ELF-1 (cell line): ENCODE measurements around the gene RFLNA.

Experiments used
- DNase-seq: peaks from one replicate; pipeline ENCODE4 v3.0.0-alpha.2; 2016; ENCODE audit warnings: low read depth, low spot score

Gene RFLNA

DNA sequence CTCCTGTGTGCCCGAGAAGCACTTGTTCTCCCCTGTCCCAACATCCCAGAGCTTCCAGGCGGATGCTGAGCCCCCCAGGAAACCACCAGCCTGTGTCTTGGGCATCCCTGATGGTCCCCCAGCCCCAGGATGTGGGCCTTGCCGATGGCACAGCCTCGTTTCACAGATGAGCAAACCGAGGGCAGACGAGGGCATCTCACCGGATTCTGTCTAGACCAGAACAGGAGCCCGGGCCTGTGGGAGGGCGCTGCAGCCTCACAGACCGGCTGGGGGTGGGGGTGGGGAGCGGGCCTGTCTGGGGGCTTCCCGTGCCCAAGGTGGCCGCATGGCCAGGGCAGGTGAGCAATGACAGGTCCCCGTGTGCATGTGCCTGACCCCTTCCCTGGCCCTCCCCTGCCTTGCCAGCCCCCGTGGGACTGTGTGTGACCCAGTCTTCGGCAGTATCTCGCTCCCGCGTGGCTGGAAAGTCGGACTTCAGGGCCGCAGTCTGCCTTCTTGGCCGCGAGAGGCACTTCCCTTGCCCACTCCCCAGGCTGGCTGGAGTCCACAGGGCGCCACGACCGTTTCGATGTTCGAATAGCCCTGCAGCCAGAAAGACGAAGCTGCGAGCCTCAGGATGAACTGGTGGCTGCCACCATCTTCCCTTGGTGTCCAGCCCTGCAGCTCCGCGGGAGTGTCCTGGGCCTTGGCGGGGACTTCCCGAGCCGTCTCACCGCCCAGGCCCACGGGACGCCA lies 8.9 kb downstream of the RFLNA start:
- no peak for DNase-seq

DNA sequence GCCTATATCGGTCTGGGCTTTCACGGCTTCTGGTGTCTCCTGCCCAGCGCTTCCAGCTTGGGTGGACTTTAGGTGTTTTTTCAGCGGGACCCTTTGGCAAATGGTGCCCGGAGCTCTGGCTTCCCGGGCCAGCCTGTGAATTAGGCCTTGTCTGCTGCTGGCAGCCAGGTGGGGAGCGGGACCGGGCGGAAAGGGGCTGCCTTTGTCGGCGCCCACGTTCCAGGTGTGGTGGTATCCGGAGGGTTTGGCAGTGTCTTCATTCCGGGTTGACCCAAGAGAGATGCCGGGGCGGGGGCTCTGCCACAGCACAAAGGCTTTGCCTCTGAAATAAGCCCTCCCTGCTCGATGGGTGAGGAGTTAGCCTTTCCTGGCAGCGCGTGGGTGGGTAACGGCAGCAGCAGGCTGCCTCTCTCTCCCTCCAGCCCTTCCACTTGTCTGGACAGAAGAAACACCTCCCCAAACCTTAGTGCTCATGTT lies 9.5 kb downstream of the RFLNA start:
- DNase-seq, result no peak

DNA sequence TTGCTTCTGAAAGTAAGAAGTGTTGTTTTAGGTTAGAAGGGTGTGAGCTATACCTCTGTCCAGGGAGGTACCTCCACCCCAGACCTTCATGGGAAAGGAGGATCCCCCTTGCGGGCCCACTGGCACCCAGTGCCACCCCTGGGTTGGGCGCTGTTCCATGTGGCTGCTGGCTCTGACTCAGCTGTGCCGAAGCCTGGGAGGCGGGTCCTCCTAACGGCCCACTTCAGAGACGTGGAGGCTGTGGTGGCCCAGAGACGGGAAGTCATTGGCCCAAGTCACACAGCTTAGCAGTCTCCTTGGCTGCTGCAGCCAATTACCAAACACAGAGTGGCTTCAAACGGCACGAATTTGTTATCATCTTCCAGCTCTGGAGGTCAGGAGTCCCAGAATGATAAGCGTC lies 10.2 kb downstream of the RFLNA start:
- DNase-seq, result no peak

DNA sequence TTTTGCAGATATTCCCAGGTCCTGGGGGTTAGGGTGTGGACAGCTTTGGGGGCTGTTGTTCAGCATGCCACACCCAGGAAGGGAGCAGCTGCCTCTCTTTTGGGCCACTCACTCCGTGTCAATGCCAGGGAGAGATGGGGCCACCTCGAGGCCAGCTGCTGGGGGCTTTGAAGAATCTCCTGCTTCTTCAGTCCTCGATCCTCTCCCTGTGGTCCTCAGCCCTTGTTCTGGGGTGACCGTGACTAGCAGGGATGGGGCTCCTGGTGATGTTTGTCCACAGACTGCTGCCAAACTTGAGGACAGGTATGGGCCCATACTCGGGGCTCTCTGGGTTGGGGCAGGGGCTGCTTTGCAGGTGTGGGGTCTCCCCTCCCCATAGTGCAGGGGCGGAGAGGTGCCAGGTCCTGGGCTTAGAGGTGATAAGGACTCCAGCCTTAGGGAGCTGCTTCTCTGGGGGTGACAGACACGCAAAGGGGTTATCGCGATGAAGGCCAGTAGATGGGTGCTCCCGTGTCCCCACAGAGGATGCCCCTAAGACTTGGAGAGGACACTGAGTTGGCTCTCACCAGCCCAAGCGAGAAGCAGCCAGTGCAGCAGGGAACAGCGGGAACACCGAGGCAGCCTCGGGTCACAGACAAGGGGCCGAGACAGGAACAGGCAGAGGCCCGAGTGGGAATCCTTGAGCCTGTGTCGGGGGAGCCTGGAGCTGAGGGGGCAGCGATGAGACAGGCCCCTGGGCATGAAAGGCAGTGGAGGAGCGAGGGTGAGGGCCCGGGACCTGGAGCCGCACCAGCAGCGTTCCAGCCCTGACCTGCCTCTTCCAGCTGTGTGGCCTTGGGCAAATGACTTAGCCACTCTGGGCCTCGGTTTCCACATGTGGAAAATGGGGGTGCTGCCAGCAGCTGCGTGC lies 11.1 kb downstream of the RFLNA start:
- DNase-seq, result no peak

DNA sequence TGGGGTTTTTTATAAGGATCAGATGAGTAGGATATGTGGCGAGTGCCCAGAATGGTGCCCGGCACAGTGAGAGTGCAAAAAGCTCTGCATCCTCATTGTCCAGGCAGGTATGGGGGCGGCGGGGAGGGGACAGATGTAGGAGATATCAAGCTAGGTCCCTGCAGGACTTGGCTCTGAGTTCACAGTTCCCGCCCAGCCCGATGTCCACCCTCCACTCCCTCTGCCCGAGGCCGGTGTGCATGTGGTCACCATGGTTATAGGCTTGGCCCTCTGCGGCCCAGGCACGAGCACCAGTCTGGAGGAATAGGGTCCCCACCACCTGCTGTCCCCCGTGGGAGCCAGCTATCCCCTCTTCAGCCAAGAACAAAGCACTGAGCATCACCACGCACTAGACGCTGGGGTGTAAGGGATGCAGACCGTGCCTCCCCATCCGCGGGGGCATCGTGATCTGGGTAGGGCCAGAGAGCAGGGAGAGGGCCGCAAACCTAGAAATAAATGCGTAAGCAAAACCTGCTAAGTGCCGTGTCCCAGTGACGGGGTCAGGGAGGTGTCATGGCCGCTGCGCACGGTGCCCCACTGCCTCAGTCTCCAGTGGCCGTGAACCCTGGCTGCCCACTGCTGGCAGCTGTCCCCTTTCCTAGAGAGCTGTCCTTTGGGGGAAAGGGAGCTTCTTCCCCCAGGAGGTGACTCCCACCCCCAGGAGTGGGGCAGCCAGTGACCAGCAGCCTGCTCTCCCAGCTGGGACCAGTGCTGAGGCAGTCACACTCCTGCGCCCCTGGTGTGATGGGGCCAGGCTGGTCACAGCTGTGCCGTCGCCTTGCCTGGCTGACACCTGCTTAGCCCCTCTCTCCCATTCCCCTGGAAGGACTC lies 12.0 kb downstream of the RFLNA start:
- DNase-seq, result no peak

DNA sequence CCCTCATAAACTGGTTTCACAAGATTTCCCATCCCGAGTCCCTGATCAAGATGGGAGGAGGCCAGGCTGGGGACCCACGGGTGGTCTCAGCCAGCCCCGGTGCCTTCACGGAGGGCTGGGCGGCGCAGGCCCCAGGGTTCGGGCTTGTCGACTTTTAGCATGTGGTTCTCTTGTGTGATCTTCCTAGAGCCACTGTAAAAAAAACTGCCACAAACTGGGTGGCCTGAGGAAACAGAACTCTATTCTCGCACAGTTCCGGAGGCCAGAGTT lies 12.6 kb downstream of the RFLNA start:
- no peak for DNase-seq

DNA sequence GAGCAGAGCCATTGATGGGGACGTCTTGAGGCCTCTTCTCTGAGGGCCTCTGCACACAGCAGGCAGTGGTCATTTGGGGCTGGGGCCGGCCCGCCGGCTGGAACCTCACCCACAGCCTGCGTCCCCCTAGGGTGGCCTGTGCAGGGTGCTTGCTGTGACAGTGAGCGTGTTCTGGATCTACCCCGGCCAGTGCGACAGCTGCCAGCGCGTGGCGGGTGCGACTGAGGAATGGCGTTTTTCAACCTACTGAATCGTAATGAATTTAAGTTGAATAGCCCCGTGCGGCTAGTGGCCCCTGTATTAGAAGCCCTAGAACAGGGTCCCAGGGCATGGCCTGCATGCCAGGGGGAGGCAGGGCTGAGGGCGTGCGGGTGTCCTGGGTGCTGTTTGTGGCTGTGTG lies 13.8 kb downstream of the RFLNA start:
- no peak for DNase-seq

DNA sequence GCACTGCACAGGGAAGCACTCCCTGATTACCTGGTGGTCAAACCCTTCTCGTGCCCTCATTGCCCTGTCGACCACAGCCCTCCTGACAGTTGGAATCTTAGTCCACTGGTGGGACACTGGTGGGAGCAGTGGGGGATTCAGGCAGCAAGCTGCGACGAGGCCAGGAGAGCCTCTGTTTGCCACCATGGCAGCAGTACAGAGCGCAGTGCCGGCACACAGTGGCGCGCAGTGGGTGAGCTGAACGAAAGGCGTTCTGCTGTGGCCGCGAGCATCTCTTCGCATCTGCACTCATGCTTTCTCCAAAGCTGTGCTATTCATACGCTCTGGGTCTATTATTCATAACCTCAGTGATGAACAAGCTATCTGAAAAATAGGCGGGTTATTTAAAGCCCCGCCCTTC lies 14.3 kb downstream of the RFLNA start:
- no peak for DNase-seq

DNA sequence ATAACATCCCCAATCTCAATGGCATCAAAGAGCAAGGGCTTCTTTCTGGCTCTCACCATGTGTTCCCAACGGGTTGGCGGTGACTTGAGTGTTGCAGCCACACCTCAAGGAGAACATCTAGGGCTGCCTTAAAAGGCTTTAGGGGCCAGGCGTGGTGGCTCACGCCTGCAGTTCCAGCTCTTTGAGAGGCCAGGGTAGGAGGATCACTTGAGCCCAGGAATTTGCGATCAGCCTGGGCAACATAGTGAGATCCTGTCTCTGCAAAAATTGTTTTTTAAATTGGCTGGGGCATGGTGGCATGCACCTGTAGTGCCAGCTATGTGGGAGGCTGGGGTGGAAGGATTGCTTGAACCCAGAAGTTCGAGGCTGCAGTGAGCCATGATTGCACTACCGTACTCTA lies 14.9 kb downstream of the RFLNA start:
- DNase-seq, result no peak

DNA sequence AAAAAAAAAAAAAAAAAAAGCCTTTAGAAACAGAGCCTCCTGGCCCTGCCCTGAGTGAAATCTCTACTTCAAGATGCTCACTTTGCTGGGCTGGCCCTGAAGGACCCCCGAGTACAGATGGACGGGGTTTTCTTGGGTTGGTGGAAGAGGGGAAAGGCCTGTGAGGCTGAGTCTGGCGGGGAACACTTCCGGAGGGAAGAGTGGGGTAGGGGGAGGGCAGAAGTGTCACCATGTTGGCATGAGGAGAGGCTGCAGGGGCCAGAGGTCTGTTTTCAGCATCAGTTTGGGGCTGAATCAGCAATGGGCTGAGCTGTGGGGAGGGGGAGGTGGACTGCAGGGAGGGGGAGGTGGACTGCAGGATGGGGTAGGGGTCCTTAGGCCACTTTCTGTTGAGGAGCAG lies 15.3 kb downstream of the RFLNA start:
- DNase-seq, result no peak

DNA sequence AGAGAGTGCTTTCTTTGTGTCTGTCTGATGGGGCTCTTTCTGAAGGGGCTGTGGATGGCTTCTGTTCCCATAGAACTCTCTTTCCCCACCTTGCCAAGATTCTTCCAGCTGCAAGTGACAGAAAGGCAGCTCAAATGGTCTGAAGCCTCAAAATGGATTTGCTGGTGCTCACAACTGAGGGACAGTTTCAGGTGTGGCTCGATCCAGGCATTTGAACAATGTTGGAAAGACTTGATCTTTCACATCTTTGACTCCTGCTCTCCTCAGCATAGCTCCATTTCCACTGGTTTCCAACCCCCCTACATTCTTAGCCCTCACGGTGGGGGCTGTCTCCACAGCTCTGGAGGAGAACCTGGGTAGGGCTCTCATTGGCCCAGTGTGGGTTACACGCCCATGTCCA lies 15.9 kb downstream of the RFLNA start:
- DNase-seq, result no peak

DNA sequence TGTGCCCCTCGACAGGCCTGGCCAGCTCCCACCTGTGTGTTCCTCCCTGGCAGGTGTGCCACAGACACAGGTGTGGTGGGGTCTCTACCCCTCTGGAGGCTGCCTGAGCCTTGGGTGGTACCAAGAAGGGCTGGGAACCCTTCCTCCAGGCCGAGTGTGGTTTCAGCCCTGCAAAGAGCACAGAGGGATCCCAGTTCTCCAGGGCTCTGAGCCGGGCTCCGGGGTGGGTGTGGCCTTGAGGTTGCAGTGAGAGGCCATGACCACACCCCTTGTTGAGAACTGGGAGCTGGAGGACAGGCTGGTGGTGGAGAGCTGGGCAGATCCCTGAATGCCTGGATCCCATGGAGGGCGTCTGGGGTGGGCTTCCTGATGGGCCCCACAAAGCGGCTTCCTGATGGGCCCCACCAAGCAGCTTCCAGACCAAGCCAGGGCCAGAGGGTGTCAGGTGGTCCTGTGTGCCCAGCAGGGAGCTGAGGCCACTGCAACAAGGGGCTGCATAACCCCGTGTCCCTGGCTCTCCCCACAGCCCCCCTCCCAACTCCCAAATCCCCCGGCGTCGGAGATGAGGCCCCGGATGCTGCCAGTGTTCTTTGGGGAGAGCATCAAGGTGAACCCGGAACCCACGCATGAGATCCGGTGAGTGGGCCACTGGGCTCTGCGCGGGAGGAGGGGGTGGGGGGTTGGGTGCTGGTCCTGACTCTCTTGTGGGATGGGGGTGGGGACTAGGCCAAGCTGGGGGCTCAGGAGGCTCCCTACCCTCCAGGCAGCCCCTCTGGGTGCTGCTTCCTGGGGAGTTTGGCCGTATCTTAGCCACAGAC lies 16.6 kb downstream of the RFLNA start:
- peak; percentile 34 for DNase-seq

DNA sequence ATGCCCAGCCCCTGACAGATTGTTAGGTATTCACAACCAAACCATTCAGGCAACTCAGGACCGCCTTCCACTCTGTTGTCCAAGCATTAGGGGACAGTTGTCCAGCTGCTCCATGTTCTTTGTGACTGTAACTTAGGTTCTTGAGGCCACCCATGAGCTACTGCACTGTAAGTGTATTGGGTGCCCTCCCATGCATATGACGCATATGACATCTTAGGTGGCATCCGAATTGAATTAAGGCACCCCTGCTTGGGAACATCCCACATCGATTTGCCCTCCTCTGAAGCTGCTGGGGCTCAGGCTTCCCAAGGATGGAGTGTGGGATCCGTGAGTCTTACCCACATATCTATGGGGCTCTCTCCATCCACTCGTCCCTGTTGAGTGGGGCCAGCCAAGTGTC lies 17.7 kb downstream of the RFLNA start:
- DNase-seq, result no peak

DNA sequence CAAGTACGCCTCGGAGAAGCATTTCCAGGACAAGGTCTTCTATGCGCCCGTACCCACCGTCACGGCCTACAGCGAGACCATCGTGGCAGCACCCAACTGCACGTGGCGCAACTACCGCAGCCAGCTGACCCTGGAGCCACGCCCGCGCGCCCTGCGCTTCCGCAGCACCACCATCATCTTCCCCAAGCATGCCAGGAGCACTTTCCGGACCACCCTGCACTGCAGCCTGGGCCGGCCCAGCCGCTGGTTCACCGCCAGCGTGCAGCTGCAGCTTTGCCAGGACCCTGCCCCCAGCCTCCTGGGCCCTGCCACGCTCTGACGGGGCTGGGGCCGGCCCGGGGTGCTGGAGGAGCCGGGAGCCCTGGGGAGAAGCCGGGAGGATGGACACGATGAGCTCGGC lies 19.3 kb downstream of the RFLNA start:
- DNase-seq, result no peak

DNA sequence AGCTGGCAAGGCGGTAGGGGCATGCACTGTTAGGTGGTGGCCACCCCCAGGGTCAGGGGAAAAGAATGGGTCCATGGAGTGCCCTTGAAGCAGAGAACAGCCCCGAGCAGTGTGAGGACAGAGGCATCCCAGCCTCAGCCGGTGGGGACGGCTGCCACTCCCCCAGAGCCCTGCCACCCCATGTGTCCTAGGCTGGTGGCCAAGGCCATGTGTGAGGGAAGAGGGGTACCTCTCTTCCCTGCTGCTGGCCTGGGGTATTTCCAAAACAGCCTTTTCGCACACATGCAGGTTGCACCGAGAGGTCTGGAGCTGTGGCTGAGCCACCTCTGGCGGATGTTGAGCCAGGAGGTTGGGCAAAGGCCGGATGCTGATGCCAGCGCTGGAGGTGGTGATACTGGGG lies 19.9 kb downstream of the RFLNA start:
- DNase-seq, result no peak

DNA sequence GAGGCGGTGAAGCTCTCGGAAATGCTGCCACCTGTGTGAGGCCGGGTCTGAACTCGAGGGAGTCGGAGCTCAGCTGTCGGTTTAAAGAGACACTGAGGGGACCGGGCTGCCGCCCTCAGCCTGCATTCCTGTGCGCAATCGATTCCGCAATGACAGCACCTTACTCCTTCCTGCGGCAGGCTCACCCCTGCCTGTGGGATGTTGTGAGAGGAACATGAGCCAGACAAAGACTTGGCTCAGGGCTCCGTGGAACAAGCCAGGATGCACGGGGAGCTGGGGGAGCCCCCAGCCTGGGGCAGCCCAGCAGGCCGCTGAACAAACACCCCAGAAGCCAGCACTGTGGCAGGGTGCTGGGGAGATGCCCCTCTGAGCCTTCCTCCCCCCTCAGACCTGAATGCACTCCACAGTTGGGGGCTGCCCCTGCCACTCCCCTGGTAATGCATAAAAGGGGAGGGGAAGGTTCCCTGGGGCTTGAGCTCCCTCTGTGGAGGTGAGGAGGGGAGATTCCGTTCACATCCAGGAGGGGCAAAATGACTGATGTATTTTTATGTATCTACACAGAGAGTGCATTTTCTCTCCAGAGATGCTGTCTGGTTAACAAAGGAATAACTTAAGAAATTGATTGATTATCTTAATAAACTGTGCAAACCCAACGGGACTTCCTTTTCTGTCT lies 20.6 kb downstream of the RFLNA start:
- peak; percentile 36 for DNase-seq

DNA sequence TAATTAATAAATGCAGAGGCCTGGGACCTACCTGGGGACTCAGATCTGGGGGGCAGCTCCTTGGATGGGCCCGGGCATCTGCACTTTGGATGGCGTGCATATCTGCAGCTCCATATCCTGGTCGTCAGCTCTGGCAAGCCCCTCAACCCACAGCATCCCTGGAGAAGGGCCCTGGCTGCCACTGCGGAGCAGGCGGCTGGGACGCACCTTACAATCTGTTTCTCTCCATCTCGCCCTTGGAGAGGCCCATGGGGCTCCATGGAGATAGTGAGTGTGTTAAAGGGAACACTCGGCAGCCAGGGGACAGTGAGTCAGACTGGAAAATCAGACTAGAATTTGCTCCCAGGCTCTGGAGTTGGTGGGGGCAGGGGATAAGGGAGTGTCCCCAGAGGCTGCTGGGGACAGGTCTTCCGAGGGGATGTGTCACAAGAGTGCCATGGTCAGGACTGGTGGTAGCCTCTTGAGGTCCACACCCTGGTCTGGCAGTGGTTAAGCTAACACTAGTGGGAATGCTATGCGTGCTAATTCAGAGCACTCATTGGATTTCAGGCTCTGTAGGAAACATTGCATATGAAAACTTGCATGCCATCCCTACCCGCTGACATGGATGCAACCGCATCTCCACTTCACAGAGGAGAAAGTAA lies 21.5 kb downstream of the RFLNA start:
- no peak for DNase-seq

DNA sequence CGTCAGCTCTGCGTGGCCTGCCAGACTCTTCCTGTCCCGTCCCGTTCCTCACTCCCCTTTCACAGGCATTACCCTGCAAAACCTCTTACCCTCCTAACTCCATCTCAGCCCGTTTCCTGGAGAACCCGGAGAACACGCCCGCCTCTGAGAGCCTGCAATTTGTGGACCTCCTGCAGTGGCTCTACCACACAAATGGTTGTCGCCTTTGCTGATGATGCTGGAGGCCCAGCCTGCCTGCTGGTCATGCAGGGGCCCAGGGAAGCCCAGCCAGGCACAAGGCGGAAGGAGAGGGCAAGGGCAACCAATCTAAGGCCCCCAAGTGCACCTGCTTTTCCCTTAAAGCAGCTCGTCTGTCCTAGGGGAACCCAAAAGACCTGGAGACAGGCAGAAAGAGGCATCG lies 22.5 kb downstream of the RFLNA start:
- DNase-seq, result peak; percentile 44

DNA sequence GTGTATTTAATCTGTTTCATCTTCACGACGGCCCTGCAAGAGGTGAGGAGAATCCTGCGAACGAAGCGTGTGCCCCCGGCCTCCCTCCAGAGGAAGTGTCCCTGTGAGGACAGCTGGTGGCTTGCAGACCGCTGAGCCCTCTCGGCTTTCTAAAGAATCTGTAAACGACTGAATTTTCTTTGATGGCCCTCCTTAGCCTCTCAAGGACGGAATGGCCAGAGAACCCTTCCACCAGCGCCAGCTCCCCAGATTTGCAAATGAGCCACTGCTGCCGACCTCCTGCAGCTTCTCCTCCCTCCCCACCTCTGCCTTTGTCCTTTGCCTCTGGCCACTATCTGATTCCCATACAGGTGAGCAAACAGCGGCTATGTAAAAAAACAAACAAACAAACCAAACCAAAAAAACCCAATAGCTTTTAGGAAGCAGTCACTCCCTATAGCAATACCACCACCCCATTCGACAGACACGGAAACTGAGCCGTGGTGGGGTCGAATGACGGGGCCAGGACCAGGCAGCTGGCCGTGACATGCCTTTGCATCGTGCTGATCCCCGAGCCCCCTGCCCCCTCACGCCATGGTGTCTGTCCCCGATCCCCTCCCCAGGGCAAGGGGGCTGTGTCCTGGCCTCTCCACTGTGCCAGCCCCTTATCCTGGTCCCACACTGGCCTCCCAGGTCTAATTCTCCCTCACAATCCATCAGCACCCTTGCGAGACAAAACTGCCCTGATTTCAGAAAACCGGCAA lies 23.6 kb downstream of the RFLNA start:
- DNase-seq, result peak; percentile 65
